GM18907 (cell line): ENCODE results near the gene STXBP4.
A peak's percentile ranks its signal among the peaks of the same experiment; 100 is the strongest.

Source experiments
- ATAC-seq: cut with Tn5 transposase; IDR thresholded peaks from one replicate; pipeline ENCODE4 v1.9.1; 2021; ENCODE audit warnings: mild to moderate bottlenecking, moderate library complexity; ENCODE audit not compliant: unreplicated experiment

Gene STXBP4

DNA sequence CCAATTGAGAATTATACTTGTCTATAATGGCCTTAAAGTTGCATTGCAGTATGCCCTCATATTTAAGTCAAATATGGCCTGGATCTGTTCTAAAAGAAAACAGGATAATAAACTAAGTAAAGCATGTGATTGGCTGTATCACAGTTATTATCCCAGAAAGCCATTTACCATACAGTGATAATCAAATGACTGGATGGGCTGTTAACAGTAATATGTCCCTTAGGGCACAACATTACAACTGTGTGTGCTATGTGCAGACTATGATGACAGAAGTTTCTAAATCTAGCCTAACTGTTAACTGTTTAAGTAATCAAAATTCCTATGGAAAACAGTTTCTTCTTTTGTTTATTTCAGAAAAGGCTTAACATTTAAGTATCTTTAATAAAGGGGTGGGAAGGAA, 145.7 kb downstream of the STXBP4 start:
- no peak for ATAC-seq

DNA sequence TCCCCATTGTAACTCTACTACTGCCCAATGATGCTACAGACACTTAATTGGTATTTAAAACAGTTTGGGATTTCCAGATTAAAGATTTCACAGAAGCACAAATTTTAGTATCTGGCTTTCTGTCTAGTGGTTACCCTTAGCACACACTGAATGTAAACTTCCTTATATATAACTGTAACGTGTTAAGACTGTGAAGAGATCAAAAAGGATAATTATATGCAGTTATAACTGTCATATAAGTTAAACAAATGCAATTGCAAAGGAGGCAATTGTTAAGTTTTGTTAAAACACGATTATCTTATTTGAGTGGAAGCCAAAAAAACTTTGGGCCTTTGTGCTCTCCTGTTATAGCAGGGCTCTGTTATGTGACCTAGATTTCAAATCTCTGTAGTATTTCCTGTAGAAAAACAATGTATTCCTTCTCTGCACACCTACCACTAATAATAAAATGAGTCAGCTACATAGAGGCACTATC, 147.9 kb downstream of the STXBP4 start:
- ATAC-seq, result no peak

DNA sequence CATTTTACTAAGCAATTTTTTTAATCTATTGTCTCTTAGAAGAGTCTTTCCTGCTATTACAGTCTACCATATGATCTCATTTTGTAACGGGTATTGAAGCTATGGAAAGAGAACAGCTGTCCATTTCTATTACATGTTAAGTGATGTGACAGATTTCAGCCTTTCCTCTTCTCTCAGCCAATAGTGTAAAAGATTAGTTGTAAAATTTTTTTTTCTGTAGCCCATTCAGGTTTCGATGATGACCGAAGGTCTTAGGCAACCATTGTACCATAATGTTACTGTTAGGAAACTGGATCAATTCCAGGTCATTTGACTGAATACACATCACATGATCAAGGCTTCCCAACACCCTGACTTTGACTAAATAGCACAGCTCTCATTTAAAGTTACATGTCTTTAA, 148.6 kb downstream of the STXBP4 start:
- ATAC-seq, result no peak

DNA sequence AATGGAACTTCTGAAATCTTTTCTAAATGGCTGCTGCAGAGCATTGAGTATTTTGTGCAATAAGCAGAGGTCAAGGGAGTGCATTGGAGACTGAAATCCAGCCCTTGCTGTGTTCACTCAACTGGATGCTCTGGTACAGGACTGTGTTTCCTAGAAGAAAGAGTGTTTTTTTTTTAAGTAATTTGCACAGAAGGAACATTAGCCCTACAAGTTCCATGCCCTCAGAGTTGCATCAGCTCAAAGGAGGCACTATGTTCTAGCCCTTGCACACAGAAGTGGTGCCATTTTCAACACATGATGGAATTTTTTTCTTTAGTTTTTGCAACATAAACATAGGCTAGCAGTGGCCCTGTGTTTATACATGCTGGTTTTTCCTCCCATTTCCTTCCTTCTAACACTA, 152.1 kb downstream of the STXBP4 start:
- no peak for ATAC-seq

DNA sequence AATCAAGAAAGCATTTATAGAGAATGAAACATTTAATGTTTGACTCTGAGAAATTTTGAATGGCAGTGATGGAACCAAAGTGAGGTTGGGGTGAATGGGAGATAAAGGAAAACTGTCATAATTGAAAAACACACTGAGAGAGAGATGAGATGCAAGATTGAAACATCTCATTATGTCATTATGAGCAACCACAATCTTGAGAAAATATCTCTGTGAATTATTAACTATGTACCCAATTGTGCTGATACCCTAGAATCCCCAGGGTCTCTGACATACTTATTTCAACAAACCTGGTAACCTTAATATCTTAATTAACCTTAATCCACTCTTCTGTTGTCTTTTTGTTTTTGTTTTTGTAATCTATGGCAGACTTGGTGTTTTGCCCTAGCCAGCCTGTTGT, 152.7 kb downstream of the STXBP4 start:
- ATAC-seq, result peak; percentile 68

DNA sequence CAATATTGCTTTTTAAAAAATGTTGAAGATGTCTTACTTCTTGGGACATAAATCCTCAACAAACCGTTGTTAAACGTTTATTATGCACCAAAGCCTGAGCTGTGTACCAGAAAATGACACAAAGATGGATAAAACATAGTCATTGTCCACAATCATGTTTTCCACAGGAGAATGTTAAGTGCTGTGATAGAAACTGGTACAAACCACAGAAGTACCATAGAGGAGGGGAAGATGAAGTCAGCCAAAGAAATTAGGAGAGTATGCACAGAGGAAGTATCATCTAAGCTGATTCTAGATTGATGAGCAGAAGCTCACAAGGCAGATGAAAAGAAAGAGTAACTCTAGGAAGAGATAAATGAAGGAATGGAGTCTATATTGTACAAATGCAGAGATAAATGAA, 153.5 kb downstream of the STXBP4 start:
- no peak for ATAC-seq

DNA sequence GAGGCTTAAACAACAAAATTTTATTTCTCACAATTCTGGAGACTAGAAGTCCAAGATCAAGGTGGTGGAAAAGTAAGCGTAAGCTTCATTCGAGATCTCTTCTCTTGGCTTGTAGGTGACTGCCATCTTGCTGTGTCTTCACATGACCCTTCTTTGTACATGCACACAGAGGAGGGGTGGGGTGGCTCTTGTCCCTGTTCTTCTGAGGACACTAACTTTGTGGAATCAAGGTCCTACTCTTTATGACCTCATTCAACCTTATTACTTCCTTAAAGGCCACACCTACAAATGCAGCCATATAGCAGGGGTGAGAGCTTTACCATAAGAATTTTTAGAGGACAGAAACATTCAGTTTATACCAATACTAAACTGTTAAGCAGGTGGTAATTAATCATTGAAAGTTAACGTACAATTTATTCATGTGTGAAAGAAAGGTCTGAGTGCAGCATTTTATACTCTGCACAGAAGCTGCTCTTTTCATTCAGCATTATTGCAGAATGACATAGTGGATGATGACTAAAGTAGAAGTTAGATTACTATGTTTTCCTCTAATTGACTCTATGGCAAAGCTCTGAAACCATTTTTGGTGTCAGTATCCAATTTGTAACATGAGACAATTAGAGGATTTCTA, 156.3 kb downstream of the STXBP4 start:
- no peak for ATAC-seq

DNA sequence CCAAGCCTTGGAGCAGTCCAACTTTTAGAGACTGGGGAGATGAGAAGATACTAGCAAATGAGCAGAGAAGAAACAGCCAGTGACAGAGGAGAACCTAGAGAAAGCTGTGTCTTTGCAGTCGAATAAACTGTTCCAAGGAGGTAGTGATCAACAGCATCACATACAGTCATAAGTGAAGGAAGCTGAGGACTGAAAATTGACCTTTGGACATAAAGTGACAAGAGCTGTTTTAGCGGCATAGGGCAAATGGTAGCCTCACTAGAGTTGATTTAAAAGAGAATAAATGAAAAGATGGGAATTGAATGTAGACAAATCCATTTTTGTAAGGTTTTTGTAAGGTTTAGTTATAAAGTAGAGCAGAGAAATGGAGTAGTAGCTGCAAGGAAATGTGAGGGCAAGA, 165.0 kb downstream of the STXBP4 start:
- no peak for ATAC-seq

DNA sequence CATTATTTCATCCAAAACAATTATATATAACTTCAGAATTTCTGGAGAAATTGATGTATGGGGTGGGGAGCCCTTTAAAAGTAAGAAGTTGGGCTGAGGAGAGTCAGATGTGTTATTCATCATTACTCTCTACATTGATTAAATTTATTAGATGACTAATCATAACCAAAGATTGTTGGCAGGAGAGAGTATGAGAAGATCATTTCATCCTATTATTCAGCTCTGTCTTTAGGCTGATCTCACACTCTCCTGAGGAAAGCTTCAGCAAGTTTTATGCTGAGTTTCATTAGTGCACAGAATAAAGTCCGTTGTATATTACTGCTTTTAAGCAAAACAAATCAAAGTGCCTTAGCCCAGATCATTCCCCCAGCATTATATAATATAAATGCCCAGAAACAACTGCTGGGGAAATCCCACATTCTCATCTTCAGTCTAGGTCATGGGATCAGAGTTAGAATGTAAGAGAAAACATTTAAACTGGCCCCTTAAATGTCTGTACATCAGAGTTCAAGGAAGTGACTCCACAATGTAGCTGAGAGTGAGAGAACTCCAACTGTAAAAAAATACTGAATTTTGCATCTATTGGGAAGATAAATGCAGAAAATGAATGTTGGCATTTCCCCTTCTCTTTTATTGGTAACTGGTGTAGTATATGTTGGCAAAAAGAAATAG, 166.1 kb downstream of the STXBP4 start:
- ATAC-seq, result no peak

DNA sequence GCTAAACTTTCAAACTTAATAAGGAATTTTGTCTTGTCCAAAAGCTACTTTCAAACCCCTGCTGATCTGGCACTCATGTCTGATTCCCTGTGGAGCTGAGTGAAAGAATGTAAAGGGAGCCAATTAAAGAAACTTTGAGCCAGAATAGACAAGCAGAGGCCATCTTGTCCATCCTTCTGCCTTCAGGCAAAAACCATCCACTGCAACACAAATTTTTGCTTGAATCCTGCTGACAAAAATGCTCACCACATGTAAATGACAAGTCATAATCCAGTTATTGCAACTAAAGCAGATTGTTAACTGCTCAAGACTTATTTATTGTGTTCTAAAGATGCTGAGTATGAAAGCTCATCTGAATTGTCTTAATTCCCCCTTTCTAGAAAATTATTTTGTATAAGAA, 172.2 kb downstream of the STXBP4 start:
- no peak for ATAC-seq

DNA sequence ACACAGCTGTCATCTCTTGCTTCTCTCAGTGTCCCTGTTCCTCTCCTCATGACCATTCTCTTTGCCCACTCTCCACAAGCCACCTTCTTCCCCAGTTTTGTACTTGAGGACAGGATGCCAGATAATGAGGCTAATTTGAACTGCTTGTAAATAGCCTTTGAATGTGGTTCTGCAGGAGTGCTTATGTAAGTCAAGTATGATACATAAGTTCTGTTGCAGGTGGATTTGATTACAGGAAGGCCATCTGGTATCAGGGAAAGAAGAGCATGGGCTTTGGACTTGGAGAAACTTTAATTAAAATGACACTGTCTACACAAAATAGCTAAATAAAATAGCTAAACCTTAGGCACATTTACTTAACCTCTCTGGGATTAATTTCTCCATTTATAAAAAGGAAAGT, 176.0 kb downstream of the STXBP4 start:
- no peak for ATAC-seq

DNA sequence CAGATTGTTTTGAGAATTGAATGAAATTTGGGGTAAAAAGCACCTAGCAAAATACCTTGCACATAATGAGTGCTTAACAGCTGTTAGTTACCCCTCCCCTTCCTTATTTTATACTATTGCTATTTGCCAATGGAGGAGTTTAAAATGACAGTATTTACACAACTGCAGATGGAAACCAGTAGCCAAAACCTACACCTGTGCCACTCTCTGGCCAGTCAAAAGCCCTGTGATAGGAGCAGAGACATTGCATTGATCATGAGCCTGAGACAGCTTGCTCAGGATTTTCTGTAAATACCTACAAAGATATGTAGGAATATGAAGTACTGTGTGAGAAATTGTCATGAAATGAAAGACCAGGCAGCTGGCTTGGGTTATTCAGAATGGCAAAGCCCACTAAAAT, 180.9 kb downstream of the STXBP4 start:
- no peak for ATAC-seq

DNA sequence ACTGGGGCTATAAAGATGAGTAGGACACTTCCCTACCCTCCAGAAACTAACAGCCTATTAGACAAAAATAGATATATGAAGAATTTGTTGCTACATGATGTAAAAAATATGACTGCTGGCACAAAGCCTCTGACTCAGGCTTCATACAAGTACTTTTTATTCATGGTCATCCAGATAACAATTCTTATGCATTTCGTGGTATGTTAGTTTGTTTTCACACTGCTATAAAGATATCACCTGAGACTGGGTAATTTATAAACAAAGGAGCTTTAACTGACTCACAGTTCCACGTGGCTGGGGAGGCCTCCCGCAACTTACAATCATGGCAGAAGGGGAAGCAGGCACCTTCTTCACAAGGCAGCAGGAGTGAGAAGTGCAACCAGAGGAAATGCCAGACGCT, 183.7 kb downstream of the STXBP4 start:
- no peak for ATAC-seq

DNA sequence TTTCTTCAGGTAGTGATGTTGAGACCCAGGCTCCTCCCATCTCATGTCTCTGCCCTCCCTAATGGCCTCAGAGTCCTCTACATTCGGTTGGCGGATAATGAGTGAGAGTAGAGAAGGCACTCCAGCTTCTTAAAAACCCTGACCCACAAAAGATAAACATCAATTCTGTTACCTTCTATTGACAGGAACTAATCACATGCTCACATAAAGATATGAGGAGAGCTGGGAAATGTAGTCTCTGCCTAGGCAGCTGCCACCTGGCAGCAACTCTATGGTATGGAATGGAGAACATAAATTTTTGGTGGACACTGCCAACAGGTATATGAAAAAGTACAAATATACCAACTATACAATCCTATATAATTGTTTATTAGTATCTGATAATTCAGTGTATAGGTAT, 185.5 kb downstream of the STXBP4 start:
- ATAC-seq, result no peak

DNA sequence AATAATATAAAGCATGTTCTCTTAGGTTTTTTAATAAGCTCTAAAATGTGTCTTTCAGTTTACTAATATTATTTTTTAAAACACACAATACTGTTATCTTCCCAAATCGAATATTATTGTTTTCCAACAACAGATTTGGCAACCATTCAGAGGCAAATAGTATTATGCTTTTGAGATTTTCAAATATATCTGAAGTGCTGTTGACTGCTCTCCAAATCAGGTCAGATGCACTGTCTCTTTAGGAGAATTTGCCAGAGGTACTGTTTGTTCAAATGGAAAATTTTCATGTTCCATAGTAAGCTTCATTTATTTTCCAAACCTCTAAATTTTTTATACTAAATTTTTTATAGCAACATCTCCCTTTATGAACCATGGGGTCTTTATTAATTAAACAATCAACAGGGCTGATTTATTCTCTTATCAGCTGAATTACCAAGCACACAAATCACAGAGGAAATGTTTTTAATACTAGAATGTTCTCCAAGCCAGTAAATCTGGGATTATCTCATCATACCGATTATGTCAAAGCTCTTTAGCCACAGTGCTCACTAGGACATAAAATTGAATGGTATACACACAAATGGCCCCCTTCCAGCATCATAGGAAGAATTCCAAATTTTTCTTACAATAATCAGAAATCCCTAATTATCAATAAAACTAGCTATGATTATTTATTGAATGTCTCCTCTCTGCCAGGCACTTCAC, 187.4 kb downstream of the STXBP4 start:
- ATAC-seq, result no peak

DNA sequence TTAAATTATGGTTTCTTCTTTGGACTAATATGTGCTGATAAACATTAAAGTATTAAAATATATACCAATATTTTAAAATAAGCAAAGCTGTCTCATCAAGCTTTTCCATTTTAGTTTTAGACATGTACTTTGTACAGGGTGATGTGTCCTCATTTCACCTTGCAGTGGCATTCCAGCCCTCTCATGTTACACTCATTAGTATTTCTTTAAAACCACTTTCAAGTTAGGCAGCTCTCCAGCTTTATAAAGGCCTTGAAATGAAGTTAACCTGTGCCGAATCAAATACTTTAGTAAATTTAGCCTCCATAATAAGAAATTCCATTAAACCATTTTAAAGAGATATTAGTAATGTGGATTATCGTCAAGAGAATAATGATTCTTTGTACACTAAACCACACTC, 188.6 kb downstream of the STXBP4 start:
- ATAC-seq, result no peak

DNA sequence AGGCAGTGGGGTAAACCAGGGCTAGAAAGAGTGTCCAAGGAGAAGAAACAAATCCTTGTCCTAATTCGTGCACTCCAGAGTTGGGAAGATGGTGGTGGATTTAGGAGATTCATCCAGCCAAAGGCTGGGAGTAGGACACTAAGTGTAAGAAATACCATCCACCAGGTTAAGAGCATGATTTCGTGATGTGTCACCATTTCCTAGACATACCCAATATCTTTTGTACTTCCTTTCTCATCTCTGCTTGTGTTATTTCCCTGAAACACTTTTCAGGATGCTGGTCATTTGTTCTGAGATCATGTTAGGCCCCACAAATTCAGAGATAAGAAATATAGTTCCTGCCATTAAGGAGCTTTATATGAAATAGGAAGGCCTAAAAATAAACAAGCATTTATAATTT, 189.9 kb downstream of the STXBP4 start:
- no peak for ATAC-seq

DNA sequence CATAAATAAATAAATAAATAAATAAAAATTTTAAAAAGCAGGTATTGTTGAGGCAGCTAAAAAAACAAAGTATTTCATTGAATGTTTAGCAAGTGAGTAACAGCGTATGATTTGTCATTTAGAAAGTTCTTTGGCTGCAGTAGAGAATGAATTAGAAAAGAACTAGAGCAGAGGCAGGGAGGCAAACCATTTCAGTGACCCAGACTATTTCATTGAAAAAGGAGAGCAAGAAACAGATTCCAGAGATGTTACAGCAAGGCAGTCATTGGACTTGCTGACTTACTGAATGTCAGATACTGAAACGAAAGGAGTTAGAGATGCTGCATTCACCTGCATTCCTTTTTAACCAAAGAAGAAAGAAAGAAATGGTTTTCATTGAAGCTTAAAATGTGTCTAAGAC, 190.7 kb downstream of the STXBP4 start:
- ATAC-seq, result no peak

DNA sequence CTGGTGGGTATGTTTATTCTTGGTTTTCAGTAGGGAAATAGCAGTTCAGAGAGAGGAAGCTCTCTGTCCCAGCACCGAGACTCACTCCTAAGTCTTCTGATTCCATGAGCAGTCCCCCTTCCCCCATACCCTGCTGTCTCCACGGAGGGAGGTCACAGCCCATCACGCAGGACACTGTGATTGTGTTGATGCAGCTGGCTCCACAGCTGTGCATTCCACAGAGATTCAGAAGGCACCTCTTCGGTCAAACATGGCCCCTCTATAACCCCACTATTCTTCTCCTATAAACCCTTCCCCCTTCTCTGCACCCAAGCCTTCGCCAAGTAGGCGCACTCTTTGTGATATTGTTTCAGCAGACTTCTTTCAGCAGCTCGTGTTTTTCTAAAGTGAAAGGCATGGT, 191.9 kb downstream of the STXBP4 start:
- no peak for ATAC-seq

DNA sequence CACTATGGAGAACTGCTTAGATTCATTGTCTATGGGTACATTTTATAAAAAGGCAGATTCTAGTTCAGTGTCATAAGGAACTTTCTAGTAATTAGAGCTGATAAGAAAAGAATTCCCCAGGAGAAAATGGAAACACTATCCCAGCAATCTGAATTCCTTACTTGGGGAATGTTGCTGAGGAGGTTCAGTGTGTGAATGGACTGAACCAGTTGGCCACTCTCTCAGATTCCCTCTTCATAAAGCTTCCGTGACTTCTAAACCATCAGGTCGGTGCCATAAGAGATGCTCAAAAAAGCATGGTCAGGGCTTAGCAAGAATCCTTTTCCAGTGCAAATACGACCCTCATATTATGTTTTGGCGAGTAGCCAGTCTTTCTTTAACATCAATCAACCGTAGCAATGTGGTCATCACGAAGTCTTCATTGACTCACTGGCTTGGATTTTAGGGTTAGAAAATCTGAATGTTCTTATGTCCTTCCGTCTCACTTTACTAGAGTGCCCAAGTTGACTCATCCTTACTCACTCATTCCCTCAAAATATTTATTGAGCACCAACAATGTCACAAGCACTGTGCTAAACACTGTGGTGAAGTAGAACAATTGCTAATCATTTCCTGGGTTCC, 193.5 kb downstream of the STXBP4 start:
- ATAC-seq, result no peak

DNA sequence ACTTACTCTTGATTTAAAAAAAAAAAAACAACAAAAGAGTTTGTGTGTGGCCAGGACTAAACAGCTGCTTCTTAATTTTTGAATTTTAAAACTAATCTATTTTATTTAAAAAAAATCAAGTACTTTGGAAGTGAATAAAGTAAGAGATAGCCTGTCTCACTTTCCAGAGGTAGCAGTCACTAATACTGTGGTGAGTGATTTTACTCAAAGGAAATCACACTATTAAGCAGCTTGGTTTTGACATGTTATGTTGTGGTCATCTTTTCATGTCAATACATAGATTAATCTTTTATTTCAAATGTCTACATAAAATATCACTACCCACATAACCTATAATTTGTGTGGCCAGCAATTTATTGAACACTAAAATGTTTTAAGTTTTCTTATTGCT, 194.0 kb downstream of the STXBP4 start:
- ATAC-seq, result no peak

DNA sequence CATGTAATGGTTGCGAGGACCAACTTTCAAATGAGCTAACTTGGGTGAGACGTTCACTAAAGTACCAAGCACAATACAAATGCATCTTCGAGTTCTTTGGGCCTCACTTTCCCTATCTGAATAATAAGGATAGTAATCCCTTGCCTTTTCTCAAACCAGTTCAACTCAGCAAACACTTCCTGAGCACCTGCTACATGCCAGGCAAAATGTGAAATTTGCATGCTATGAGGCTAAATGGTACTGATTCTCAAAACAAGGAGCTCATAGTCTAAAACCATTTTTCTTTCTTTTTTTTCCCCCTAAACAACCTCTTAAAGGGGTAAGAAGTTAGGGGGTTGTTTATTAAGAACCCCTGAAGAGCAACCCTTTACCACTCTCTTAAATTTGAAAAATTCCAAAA, 194.8 kb downstream of the STXBP4 start:
- ATAC-seq, result no peak
